Natural killer cell (primary cell): Measurements from ENCODE around the gene CORO2A. TPM values are rescaled to one million over a fixed set of nuclear protein-coding genes. Genes with fewer than 3 reads are reported as not detected.

Source experiments
- ATAC-seq, 3 donors: fragments of 150-1000 bp in 2 of 3; fragments of 200-7000 bp in 1 of 3; cut with Tn5 transposase; 1 replicate in 1 of 3; 2 replicates in 2 of 3; pipeline ENCODE4 v1.10.0; 2021; ENCODE audit warnings: mild to moderate bottlenecking in 2 of 3, moderate library complexity in 2 of 3
- DNase-seq, 2 donors: peaks; one replicate each; pipeline versions ENCODE4 v3.0.0 to v3.0.0-alpha.2; 2013 to 2021; ENCODE audit warnings: mixed read lengths in 1 of 2
- H3K27ac ChIP-seq: one replicate; pipeline ENCODE4 v1.5.1; 2013; ENCODE audit warnings: mild to moderate bottlenecking, low read length
- H3K27me3 ChIP-seq: one replicate; pipeline ENCODE4 v1.6.1; 2013; ENCODE audit warnings: low read length; ENCODE audit not compliant: control insufficient read depth, insufficient read depth
- H3K36me3 ChIP-seq: one replicate; pipeline ENCODE4 v1.6.1; 2013; ENCODE audit warnings: low read length; ENCODE audit not compliant: control insufficient read depth, insufficient read depth
- H3K4me1 ChIP-seq: one replicate; pipeline ENCODE4 v1.6.1; 2013; ENCODE audit warnings: low read length; ENCODE audit not compliant: control insufficient read depth, insufficient read depth
- H3K4me3 ChIP-seq: one replicate; pipeline ENCODE4 v1.5.1; 2013; ENCODE audit warnings: low read length
- H3K9me3 ChIP-seq: one replicate; pipeline ENCODE4 v1.6.1; 2013; ENCODE audit warnings: low read length; ENCODE audit not compliant: control insufficient read depth, insufficient read depth
- H3K27ac Mint-ChIP-seq, 2 donors: one replicate each; pipeline ENCODE4 v1.8.0; 2022; ENCODE audit warnings: mild to moderate bottlenecking in 2 of 2, mixed read lengths in 2 of 2, moderate library complexity in 1 of 2
- H3K27me3 Mint-ChIP-seq, 2 donors: one replicate each; pipeline ENCODE4 v1.8.0; 2022; ENCODE audit warnings: low read depth in 2 of 2, mixed read lengths in 2 of 2
- H3K36me3 Mint-ChIP-seq: one replicate; pipeline ENCODE4 v1.8.0; 2022; ENCODE audit warnings: mixed read lengths
- H3K4me1 Mint-ChIP-seq, 2 donors: one replicate each; pipeline ENCODE4 v1.8.0; 2022; ENCODE audit warnings: mixed read lengths in 2 of 2
- H3K4me3 Mint-ChIP-seq: one replicate; pipeline ENCODE4 v1.8.0; 2022; ENCODE audit warnings: mild to moderate bottlenecking, moderate library complexity, mixed read lengths
- H3K9me3 Mint-ChIP-seq, 2 donors: one replicate each; pipeline ENCODE4 v1.8.0; 2022; ENCODE audit warnings: mixed read lengths in 2 of 2
- WGBS: methylation state at CpG from one replicate; pipeline ENCODE4 v1.1.7; 2013; ENCODE audit warnings: missing lambda C conversion rate; ENCODE audit not compliant: insufficient coverage; 5-methylcytosine and 5-hydroxymethylcytosine counted together
- intact Hi-C: fragments of 100-400 bp; cut with micrococcal nuclease; formaldehyde crosslinking; loops from one replicate; pipeline ENCODE4 v1.14.2; 2022
- total RNA-seq, 4 donors: library from RNA; stranded (reverse); fragments of 120-200 nt in 1 of 4; gene quantifications; one replicate each; pipeline versions ENCODE4 v1.2.3 to v1.2.4, GENCODE V29; 2013 to 2022
- TF ChIP-seq, protein P1 (sequence below): fragments of 200-600 bp; IDR thresholded peaks from one replicate; pipeline ENCODE4 v1.8.0; 2022; ENCODE audit warnings: antibody characterized with exemption

CORO2A gene
- total RNA-seq, 3 donors from 2014 or later (not counting 1 experiment from before 2014, with no cell fraction given): 1.9 to 3.6 (median 2.3) TPM

DNA sequence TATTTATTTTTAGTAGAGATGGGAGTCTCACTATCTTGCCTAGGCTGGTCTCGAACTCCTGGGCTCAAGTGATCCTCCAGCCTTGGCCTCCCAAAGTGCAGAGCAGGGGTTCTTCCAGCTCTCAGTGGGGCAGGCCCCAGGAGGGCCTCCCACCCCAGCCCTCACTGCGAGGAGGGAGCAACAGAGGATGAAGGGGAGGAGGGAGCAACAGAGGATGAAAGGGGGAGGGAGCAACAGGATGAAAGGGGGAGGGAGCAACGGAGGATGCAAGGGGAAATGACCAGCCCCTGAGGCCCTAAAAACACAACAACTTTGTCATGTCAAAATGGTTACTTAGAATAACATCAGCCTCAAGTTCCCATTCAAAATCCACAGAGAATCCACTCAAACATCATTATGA lies 83.4 kb downstream of the CORO2A start:
- H3K9me3 Mint-ChIP-seq: no peaks in the 10 kb centered on the region
- TF ChIP-seq, protein P1, sequence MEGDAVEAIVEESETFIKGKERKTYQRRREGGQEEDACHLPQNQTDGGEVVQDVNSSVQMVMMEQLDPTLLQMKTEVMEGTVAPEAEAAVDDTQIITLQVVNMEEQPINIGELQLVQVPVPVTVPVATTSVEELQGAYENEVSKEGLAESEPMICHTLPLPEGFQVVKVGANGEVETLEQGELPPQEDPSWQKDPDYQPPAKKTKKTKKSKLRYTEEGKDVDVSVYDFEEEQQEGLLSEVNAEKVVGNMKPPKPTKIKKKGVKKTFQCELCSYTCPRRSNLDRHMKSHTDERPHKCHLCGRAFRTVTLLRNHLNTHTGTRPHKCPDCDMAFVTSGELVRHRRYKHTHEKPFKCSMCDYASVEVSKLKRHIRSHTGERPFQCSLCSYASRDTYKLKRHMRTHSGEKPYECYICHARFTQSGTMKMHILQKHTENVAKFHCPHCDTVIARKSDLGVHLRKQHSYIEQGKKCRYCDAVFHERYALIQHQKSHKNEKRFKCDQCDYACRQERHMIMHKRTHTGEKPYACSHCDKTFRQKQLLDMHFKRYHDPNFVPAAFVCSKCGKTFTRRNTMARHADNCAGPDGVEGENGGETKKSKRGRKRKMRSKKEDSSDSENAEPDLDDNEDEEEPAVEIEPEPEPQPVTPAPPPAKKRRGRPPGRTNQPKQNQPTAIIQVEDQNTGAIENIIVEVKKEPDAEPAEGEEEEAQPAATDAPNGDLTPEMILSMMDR: no peak
- no peak for ATAC-seq
- peaks cover 50 to 61% of the 10 kb centered on the region in 2 donors for H3K4me1 Mint-ChIP-seq
- Histone ChIP-seq H3K9me3 (no peaks in the 10 kb centered on the region), H3K4me1 (peaks cover 50% of the 10 kb centered on the region), H3K4me3 (no peak overlapping the region), H3K27me3 (no peaks in the 10 kb centered on the region), H3K27ac (peak overlapping the region; percentile 82), H3K36me3 (peaks cover 12% of the 10 kb centered on the region)
- H3K36me3 Mint-ChIP-seq: no peaks in the 10 kb centered on the region
- intact Hi-C loops: loop anchor here (5.0 to 10.0 kb wide), 2 partner anchors 146 to 187 kb away; partner anchors contain the start of genes TBC1D2 and TRMO
- H3K4me3 Mint-ChIP-seq: no peak overlapping the region
- H3K27ac Mint-ChIP-seq: peak overlapping the region; percentile 89 to 92
- no peaks in the 10 kb centered on the region for H3K27me3 Mint-ChIP-seq
- peak in 1 of 2 donors; percentile 32 for DNase-seq
- 44% methylated on average over 2 of the region's 3 CpGs for WGBS

GRCh38 chr9:98108531-98109031 lies 83.9 kb downstream of the CORO2A start:
- peak overlapping the region; percentile 89 to 92 for H3K27ac Mint-ChIP-seq
- Histone ChIP-seq H3K4me1 (peaks cover 54% of the 10 kb centered on the region), H3K36me3 (peaks cover 12% of the 10 kb centered on the region), H3K27ac (peak overlapping the region; percentile 82), H3K9me3 (no peaks in the 10 kb centered on the region), H3K27me3 (no peaks in the 10 kb centered on the region), H3K4me3 (no peak overlapping the region)
- no peaks in the 10 kb centered on the region for H3K27me3 Mint-ChIP-seq
- 28% methylated on average over 4 of the region's 5 CpGs for WGBS
- H3K36me3 Mint-ChIP-seq: no peaks in the 10 kb centered on the region
- DNase-seq: peak; percentile 27 to 83
- intact Hi-C loops: loop anchor here (5.0 to 10.0 kb wide), 2 partner anchors 146 to 186 kb away; partner anchors contain the start of genes TBC1D2 and TRMO
- peak; percentile 86 to 93 (median 93) for ATAC-seq
- TF ChIP-seq, protein P1: no peak
- peak overlapping the region; percentile 63 for H3K4me3 Mint-ChIP-seq
- H3K9me3 Mint-ChIP-seq: no peaks in the 10 kb centered on the region
- H3K4me1 Mint-ChIP-seq: peaks cover 54 to 65% of the 10 kb centered on the region in 2 donors

DNA sequence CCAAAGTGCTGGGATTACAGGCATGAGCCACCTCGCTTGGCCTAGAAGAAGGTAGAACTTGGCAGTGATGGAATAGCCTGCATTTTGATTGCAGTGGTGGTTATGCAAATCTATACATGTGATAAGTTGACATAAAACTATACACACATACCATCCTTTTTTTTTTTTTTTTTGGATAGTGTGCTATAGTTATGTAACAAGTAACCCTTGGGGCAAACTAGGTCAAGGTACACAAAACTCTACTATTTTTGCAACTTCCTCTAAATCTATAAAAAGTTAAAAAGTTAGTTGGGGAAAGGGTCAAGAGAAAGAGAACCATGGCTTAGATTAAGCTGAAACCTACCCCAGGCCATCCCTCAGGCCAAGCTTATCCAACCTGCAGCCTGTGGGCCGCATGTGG lies 84.5 kb downstream of the CORO2A start:
- Histone ChIP-seq H3K27me3 (no peaks in the 10 kb centered on the region), H3K4me1 (peaks cover 61% of the 10 kb centered on the region), H3K4me3 (no peak overlapping the region), H3K27ac (peak overlapping the region; percentile 82), H3K36me3 (peaks cover 12% of the 10 kb centered on the region), H3K9me3 (no peaks in the 10 kb centered on the region)
- 70% methylated on average over 2 of the region's 2 CpGs for WGBS
- Mint-ChIP-seq H3K27ac (peak overlapping the region; percentile 89 to 92), H3K4me3 (peak overlapping the region; percentile 35), H3K9me3 (no peaks in the 10 kb centered on the region), H3K4me1 (peaks cover 56 to 65% of the 10 kb centered on the region in 2 donors), H3K27me3 (no peaks in the 10 kb centered on the region), H3K36me3 (no peaks in the 10 kb centered on the region)
- TF ChIP-seq, protein P1: no peak
- DNase-seq (peak in 1 of 2 donors; percentile 38), ATAC-seq (peak in 1 of 3 donors; percentile 5)
- intact Hi-C loops: loop anchor here (5.0 to 10.0 kb wide), 2 partner anchors 147 to 186 kb away; partner anchors contain the start of genes TBC1D2 and TRMO
